Activated CD8-positive, alpha-beta T cell treated with anti-CD3 and anti-CD28 coated beads for 36 hours (primary cell): ENCODE results near the gene SLC34A1. TPM values are rescaled to one million over a fixed set of nuclear protein-coding genes. Genes with fewer than 3 reads are reported as not detected.
"Not testable (repeated sequence)": the region's sequence is repeated elsewhere in the genome, so short reads cannot be mapped to it uniquely, and the experiment has no call there.

Experiments
- ATAC-seq: fragments of 200-7000 bp; cut with Tn5 transposase; one replicate; pipeline ENCODE4 v1.10.0; 2021; ENCODE audit warnings: mild to moderate bottlenecking, moderate library complexity
- CTCF ChIA-PET: fragments of 350-600 bp; sonication (Branson Sonifier 250); formaldehyde crosslinking; loops from one replicate; lab custom pipeline; 2021; ENCODE audit warnings: antibody characterized with exemption; lab: Charles Lee
- POLR2A ChIA-PET: fragments of 350-600 bp; sonication (Branson Sonifier 250); formaldehyde crosslinking; loops from one replicate; lab custom pipeline; 2021; ENCODE audit warnings: antibody characterized with exemption; lab: Charles Lee
- DNase-seq: peaks from one replicate; pipeline ENCODE4 v3.0.0-alpha.2; 2020
- H3K27ac Mint-ChIP-seq: one replicate; pipeline ENCODE4 v1.8.0; 2021; ENCODE audit warnings: mild to moderate bottlenecking, mixed read lengths
- H3K27me3 Mint-ChIP-seq: one replicate; pipeline ENCODE4 v1.8.0; 2021; ENCODE audit warnings: mixed read lengths
- H3K36me3 Mint-ChIP-seq: one replicate; pipeline ENCODE4 v1.8.0; 2021; ENCODE audit warnings: low read depth, mixed read lengths
- H3K4me1 Mint-ChIP-seq: one replicate; pipeline ENCODE4 v1.8.0; 2021; ENCODE audit warnings: low read depth, mixed read lengths
- H3K4me3 Mint-ChIP-seq: one replicate; pipeline ENCODE4 v1.8.0; 2021; ENCODE audit warnings: mild to moderate bottlenecking, moderate library complexity, mixed read lengths
- H3K9me3 Mint-ChIP-seq: one replicate; pipeline ENCODE4 v1.8.0; 2021; ENCODE audit warnings: mixed read lengths
- CTCF ChIP-seq: fragments of 200-600 bp; IDR thresholded peaks from one replicate; pipeline ENCODE4 v1.8.0; 2022; ENCODE audit warnings: antibody characterized with exemption, mild to moderate bottlenecking
- intact Hi-C: fragments of 100-400 bp; cut with micrococcal nuclease; formaldehyde crosslinking; loops from one replicate; pipeline ENCODE4 v1.10.0; 2022
- total RNA-seq, 2 experiments: library from RNA; stranded (reverse); gene quantifications; one replicate each; pipeline ENCODE4 v1.2.3, GENCODE V29; 2021

The SLC34A1 gene
- total RNA-seq, 2 experiments from 2014 or later: 0.29 to 0.43 TPM

GRCh38 chr5:177409043-177409801 lies 25.0 kb downstream of the SLC34A1 start, which contains the start of gene F12:
F12 (minus strand) TSS chr5:177409564; CDS start chr5:177409527, 37 bp downstream.
- no peak within 1 kb of the TSS for H3K27ac Mint-ChIP-seq
- ChIA-PET POLR2A (interaction anchor here (0.9 to 2.3 kb wide), 12 partner anchors 9 to 81 kb away, joined by 3 to 13 read pairs (median 4); partner anchors contain the start of genes GRK6 and PRR7), CTCF (interaction anchor here (1.4 to 10.5 kb wide), 5 partner anchors 16 to 92 kb away, joined by 4 to 415 read pairs (median 6); partner anchors contain the start of genes GRK6 and PRR7)
- H3K4me1 Mint-ChIP-seq: peaks cover 44% of the 10 kb centered on the region
- no peak for TF ChIP-seq CTCF
- intact Hi-C loops: no loop called here
- no peak within 1 kb of the TSS for H3K4me3 Mint-ChIP-seq
- H3K27me3 Mint-ChIP-seq: no peaks in the 10 kb centered on the region
- no peaks in the 10 kb centered on the region for H3K9me3 Mint-ChIP-seq
- DNase-seq (no peak), ATAC-seq (no peak)
- no peaks in the 10 kb centered on the region for H3K36me3 Mint-ChIP-seq

GRCh38 chr5:177410575-177410974 lies 26.3 kb downstream of the SLC34A1 start:
- Mint-ChIP-seq H3K4me3 (no peak overlapping the region), H3K27me3 (no peaks in the 10 kb centered on the region)

GRCh38 chr5:177412603-177413233 lies 28.5 kb downstream of the SLC34A1 start:
- peak; percentile 46 for DNase-seq
- intact Hi-C loops: no loop called here
- CTCF ChIA-PET: interaction anchor here (0.9 to 7.0 kb wide), 3 partner anchors 8 to 103 kb away, joined by 3 to 76 read pairs (median 3); no protein-coding TSS in a partner anchor
- Mint-ChIP-seq H3K9me3 (no peaks in the 10 kb centered on the region), H3K27ac (peak overlapping the region; percentile 70), H3K4me1 (peaks cover 40% of the 10 kb centered on the region), H3K27me3 (no peaks in the 10 kb centered on the region), H3K36me3 (no peaks in the 10 kb centered on the region), H3K4me3 (peak overlapping the region; percentile 18)
- TF ChIP-seq CTCF: no peak
- POLR2A ChIA-PET: interaction anchor here (1.1 to 2.4 kb wide), 8 partner anchors 11 to 43 kb away, joined by 3 to 6 read pairs (median 5); no protein-coding TSS in a partner anchor
- peak; percentile 82 for ATAC-seq

More at GRCh38 chr5:177410575-177410974, 26.3 kb downstream of the SLC34A1 start:
- CTCF ChIA-PET: interaction anchor here (0.7 to 10.5 kb wide), 2 partner anchors 21 to 37 kb away, joined by 3 to 415 read pairs; partner anchors contain the start of gene PRR7
- ATAC-seq (no peak), DNase-seq (no peak)
- intact Hi-C loops: no loop called here
- no peak for TF ChIP-seq CTCF
- no peaks in the 10 kb centered on the region for H3K9me3 Mint-ChIP-seq
- peaks cover 42% of the 10 kb centered on the region for H3K4me1 Mint-ChIP-seq
- H3K27ac Mint-ChIP-seq: no peak overlapping the region
- POLR2A ChIA-PET: interaction anchor here (0.7 to 1.2 kb wide), 2 partner anchors 18 to 34 kb away, joined by 3 to 6 read pairs; no protein-coding TSS in a partner anchor
- no peaks in the 10 kb centered on the region for H3K36me3 Mint-ChIP-seq

- H3K4me3 Mint-ChIP-seq: no peak overlapping the region
- ATAC-seq (no peak), DNase-seq (no peak)
- no peak for TF ChIP-seq CTCF
- intact Hi-C loops: no loop called here
- no peaks in the 10 kb centered on the region for H3K27me3 Mint-ChIP-seq
- ChIA-PET POLR2A (interaction anchor here (1.0 to 4.7 kb wide), 3 partner anchors 18 to 50 kb away, joined by 3 to 23 read pairs (median 6); no protein-coding TSS in a partner anchor), CTCF (interaction anchor here (0.8 to 7.0 kb wide), 9 partner anchors 10 to 105 kb away, joined by 3 to 76 read pairs (median 4); no protein-coding TSS in a partner anchor)
- H3K27ac Mint-ChIP-seq: no peak overlapping the region
- H3K9me3 Mint-ChIP-seq: no peaks in the 10 kb centered on the region
- no peaks in the 10 kb centered on the region for H3K36me3 Mint-ChIP-seq
- H3K4me1 Mint-ChIP-seq: peaks cover 40% of the 10 kb centered on the region
These were observed 30.2 kb downstream of the SLC34A1 start for GRCh38 chr5:177414481-177414880.

- peaks cover 25% of the 10 kb centered on the region for H3K4me1 Mint-ChIP-seq
- CTCF ChIA-PET: interaction anchor here (1.0 to 7.0 kb wide), 5 partner anchors 9 to 107 kb away, joined by 3 to 76 read pairs (median 3); no protein-coding TSS in a partner anchor
These were observed 32.8 kb downstream of the SLC34A1 start for GRCh38 chr5:177417081-177417480.

More at GRCh38 chr5:177417081-177417480, 32.8 kb downstream of the SLC34A1 start:
- DNase-seq, ATAC-seq, H3K4me3 Mint-ChIP-seq, H3K36me3 Mint-ChIP-seq, H3K9me3 Mint-ChIP-seq, H3K27ac Mint-ChIP-seq, intact Hi-C loops, H3K27me3 Mint-ChIP-seq: not testable (repeated sequence)
- POLR2A ChIA-PET: interaction anchor here (0.9 to 4.7 kb wide), 5 partner anchors 9 to 28 kb away, joined by 4 to 23 read pairs (median 5); partner anchors contain the start of gene GRK6
